Endodermal cell (in vitro differentiated cells): Measurements from ENCODE around the gene AGK. TPM values are rescaled to one million over a fixed set of nuclear protein-coding genes. Genes with fewer than 3 reads are reported as not detected.

ENCODE experiments used
- DNase-seq: peaks from one replicate; pipeline ENCODE4 v3.0.0-alpha.2; 2017
- H3K27ac ChIP-seq: 2 replicates; pipeline ENCODE4 v1.5.1; 2013; ENCODE audit warnings: mild to moderate bottlenecking, low read depth, low read length, moderate library complexity
- H3K27me3 ChIP-seq: 2 replicates; pipeline ENCODE4 v1.6.1; 2013; ENCODE audit warnings: mild to moderate bottlenecking, low read length, moderate library complexity; ENCODE audit not compliant: insufficient read depth, control insufficient read depth, poor library complexity, severe bottlenecking
- H3K36me3 ChIP-seq: 2 replicates; pipeline ENCODE4 v1.7.0; 2013; ENCODE audit warnings: mild to moderate bottlenecking, low read length, moderate library complexity; ENCODE audit not compliant: control insufficient read depth, insufficient read depth
- H3K4me1 ChIP-seq: one replicate; pipeline ENCODE4 v1.7.0; 2013; ENCODE audit warnings: low read length; ENCODE audit not compliant: control insufficient read depth, insufficient read depth
- H3K4me3 ChIP-seq: 2 replicates; pipeline ENCODE4 v1.5.1; 2013; ENCODE audit warnings: mild to moderate bottlenecking, low read length, moderate library complexity
- H3K9ac ChIP-seq: 2 replicates; pipeline ENCODE4 v1.6.1; 2013; ENCODE audit warnings: mild to moderate bottlenecking, low read length, moderate library complexity; ENCODE audit not compliant: poor library complexity, severe bottlenecking; ENCODE audit errors: extremely low read depth
- H3K9me3 ChIP-seq: 2 replicates; pipeline ENCODE4 v1.6.1; 2013; ENCODE audit warnings: mild to moderate bottlenecking, low read length, moderate library complexity; ENCODE audit not compliant: control insufficient read depth
- H3K27ac Mint-ChIP-seq: 2 replicates; pipeline ENCODE4 v1.8.0; 2020; ENCODE audit warnings: mixed read lengths
- H3K27me3 Mint-ChIP-seq: 2 replicates; pipeline ENCODE4 v1.8.0; 2021; ENCODE audit warnings: mild to moderate bottlenecking, mixed read lengths; ENCODE audit not compliant: insufficient read depth
- H3K36me3 Mint-ChIP-seq: 2 replicates; pipeline ENCODE4 v1.8.0; 2020; ENCODE audit warnings: low read depth, mixed read lengths
- H3K4me1 Mint-ChIP-seq: 2 replicates; pipeline ENCODE4 v1.8.0; 2020; ENCODE audit warnings: mixed read lengths
- H3K4me3 Mint-ChIP-seq: 2 replicates; pipeline ENCODE4 v1.8.0; 2020; ENCODE audit warnings: mild to moderate bottlenecking, moderate library complexity, mixed read lengths
- H3K9me3 Mint-ChIP-seq: 2 replicates; pipeline ENCODE4 v1.8.0; 2020; ENCODE audit warnings: mild to moderate bottlenecking, mixed read lengths
- CTCF ChIP-seq: fragments of 200-600 bp; sonication (generic); conservative IDR thresholded peaks from 2 replicates; pipeline ENCODE4 v1.5.0; 2021; ENCODE audit warnings: antibody characterized with exemption, mild to moderate bottlenecking
- WGBS, 2 experiments: methylation state at CpG; one replicate each; pipeline versions ENCODE4 v1.1.5 to v1.1.7; 2013; ENCODE audit warnings: missing lambda C conversion rate in 2 of 2, mixed read lengths in 1 of 2; ENCODE audit not compliant: insufficient coverage in 1 of 2, insufficient read length in 1 of 2; 5-methylcytosine and 5-hydroxymethylcytosine counted together
- total RNA-seq, 2 donors: library from RNA; stranded (reverse); fragmentation: NEBNext Ultra II Directional in 1 of 2; extraction: Animal tissue kit (Norgen Biotek cat#: 25700) in 1 of 2; gene quantifications; 2 replicates in 1 of 2; 3 replicates in 1 of 2; pipeline ENCODE4 v1.2.1, GENCODE V29; 2021

Gene AGK
- total RNA-seq, 2 donors from 2014 or later = 30.2 to 41.7 TPM

- Histone ChIP-seq H3K27ac (no peak overlapping the region), H3K4me1 (peaks cover 9% of the 10 kb centered on the region), H3K9ac (no peak overlapping the region), H3K9me3 (no peaks in the 10 kb centered on the region), H3K27me3 (peaks cover 32% of the 10 kb centered on the region), H3K36me3 (no peaks in the 10 kb centered on the region), H3K4me3 (peak overlapping the region; percentile 72)
- no peaks in the 10 kb centered on the region for H3K36me3 Mint-ChIP-seq
- H3K27ac Mint-ChIP-seq = no peak overlapping the region
- H3K4me3 Mint-ChIP-seq = peak overlapping the region; percentile 63
- peaks cover 39% of the 10 kb centered on the region for H3K27me3 Mint-ChIP-seq
- no peaks in the 10 kb centered on the region for H3K9me3 Mint-ChIP-seq
- peaks cover 52% of the 10 kb centered on the region for H3K4me1 Mint-ChIP-seq
- 6 to 42% methylated on average over 2 to 20 of the region's 20 CpGs for WGBS, 2 experiments
- peak; percentile 77 for DNase-seq
- TF ChIP-seq CTCF = no peak
These were observed 149.7 kb downstream of the AGK start for GRCh38 chr7:141700848-141701371.

GRCh38 chr7:141701489-141702046, 150.4 kb downstream of the AGK start:
- Histone ChIP-seq H3K27me3 (peaks cover 32% of the 10 kb centered on the region), H3K9me3 (no peaks in the 10 kb centered on the region), H3K36me3 (no peaks in the 10 kb centered on the region), H3K4me1 (peaks cover 11% of the 10 kb centered on the region), H3K4me3 (peak overlapping the region; percentile 74), H3K9ac (no peak overlapping the region), H3K27ac (peak overlapping the region; percentile 47)
- H3K4me3 Mint-ChIP-seq = peak overlapping the region; percentile 63
- peak; percentile 81 for DNase-seq
- 0% methylated on average over 3 to 59 of the region's 59 CpGs for WGBS, 2 experiments
- no peaks in the 10 kb centered on the region for H3K36me3 Mint-ChIP-seq
- peaks cover 39% of the 10 kb centered on the region for H3K27me3 Mint-ChIP-seq
- H3K4me1 Mint-ChIP-seq = peaks cover 54% of the 10 kb centered on the region
- H3K27ac Mint-ChIP-seq = no peak overlapping the region
- no peaks in the 10 kb centered on the region for H3K9me3 Mint-ChIP-seq
- no peak for TF ChIP-seq CTCF

- WGBS, 2 experiments = 1% methylated on average over 36 to 62 of the region's 62 CpGs
- no peak within 1 kb of the TSS for H3K27ac Mint-ChIP-seq
These were observed 150.9 kb downstream of the AGK start, which contains the start of gene DENND11 for GRCh38 chr7:141702047-141702567. TSS of gene DENND11 (minus strand) at chr7:141702166. CDS start at chr7:141702153, 13 bp downstream.

More at GRCh38 chr7:141702047-141702567, 150.9 kb downstream of the AGK start, which contains the start of gene DENND11:
- Histone ChIP-seq H3K4me3 (peak within 1 kb of the TSS; percentile 74), H3K4me1 (peaks cover 12% of the 10 kb centered on the region), H3K27ac (peak within 1 kb of the TSS; percentile 47), H3K27me3 (peaks cover 32% of the 10 kb centered on the region), H3K9me3 (no peaks in the 10 kb centered on the region), H3K36me3 (no peaks in the 10 kb centered on the region), H3K9ac (no peak within 1 kb of the TSS)
- Mint-ChIP-seq H3K4me3 (peak within 1 kb of the TSS; percentile 63), H3K9me3 (no peaks in the 10 kb centered on the region), H3K36me3 (no peaks in the 10 kb centered on the region), H3K27me3 (peaks cover 39% of the 10 kb centered on the region), H3K4me1 (peaks cover 56% of the 10 kb centered on the region)
- peak; percentile 75 for DNase-seq
- TF ChIP-seq CTCF = no peak
